ENCODE results near the gene MAPKAP1. TPM values are rescaled to one million over a fixed set of nuclear protein-coding genes. Genes with fewer than 3 reads are reported as not detected.
A peak's percentile ranks its signal among the peaks of the same experiment; 100 is the strongest.

The MAPKAP1 gene
- total and polyA plus RNA-seq, 8 donors, result 49.5 to 89.5 (median 56.2) TPM

GRCh38 chr9:125427556-125427955 is 279.5 kb downstream of the MAPKAP1 start:
- intact Hi-C loops (cut with DNase I), result no loop called here
- no peak for TF ChIP-seq CTCF (IDR thresholded peaks at IDR 0.05)
- no peaks in the 10 kb centered on the region for H3K27me3 ChIP-seq
- no peak overlapping the region for H3K4me3 ChIP-seq
- H3K9me3 ChIP-seq, result no peaks in the 10 kb centered on the region
- no peaks in the 10 kb centered on the region for H3K4me1 ChIP-seq
- no peaks in the 10 kb centered on the region for H3K36me3 ChIP-seq
- ATAC-seq, result no peak
- peak in 1 of 4 donors; percentile 61 for DNase-seq
- H3K27ac ChIP-seq, result no peak overlapping the region

- TF ChIP-seq CTCF (IDR thresholded peaks at IDR 0.05), result no peak
- peak in 1 of 4 donors; percentile 54 for DNase-seq
- H3K36me3 ChIP-seq, result no peaks in the 10 kb centered on the region
- no peaks in the 10 kb centered on the region for H3K27me3 ChIP-seq
- no peaks in the 10 kb centered on the region for H3K4me1 ChIP-seq
- H3K4me3 ChIP-seq, result no peak overlapping the region
- intact Hi-C loops (cut with DNase I), result no loop called here
- ATAC-seq, result no peak
- no peak overlapping the region for H3K27ac ChIP-seq
- no peaks in the 10 kb centered on the region for H3K9me3 ChIP-seq
These were observed 280.1 kb downstream of the MAPKAP1 start for GRCh38 chr9:125426926-125427325.

GRCh38 chr9:125425901-125426515 is 281.0 kb downstream of the MAPKAP1 start:
- Histone ChIP-seq H3K4me3 (no peak overlapping the region), H3K27me3 (no peaks in the 10 kb centered on the region), H3K36me3 (no peaks in the 10 kb centered on the region), H3K27ac (no peak overlapping the region), H3K4me1 (no peaks in the 10 kb centered on the region), H3K9me3 (no peaks in the 10 kb centered on the region)
- DNase-seq (peak in 1 of 4 donors; percentile 34), ATAC-seq (no peak)
- intact Hi-C loops (cut with DNase I), result no loop called here
- no peak for TF ChIP-seq CTCF (IDR thresholded peaks at IDR 0.05)

GRCh38 chr9:125425170-125425897 is 281.7 kb downstream of the MAPKAP1 start:
- TF ChIP-seq CTCF (IDR thresholded peaks at IDR 0.05), result no peak
- H3K4me3 ChIP-seq, result no peak overlapping the region
- intact Hi-C loops (cut with DNase I), result no loop called here
- no peak overlapping the region for H3K27ac ChIP-seq
- H3K36me3 ChIP-seq, result no peaks in the 10 kb centered on the region
- no peaks in the 10 kb centered on the region for H3K4me1 ChIP-seq
- H3K27me3 ChIP-seq, result no peaks in the 10 kb centered on the region
- DNase-seq (peak in 1 of 4 donors; percentile 25), ATAC-seq (no peak)
- H3K9me3 ChIP-seq, result no peaks in the 10 kb centered on the region

GRCh38 chr9:125423964-125424363 is 283.0 kb downstream of the MAPKAP1 start:
- no peaks in the 10 kb centered on the region for H3K4me1 ChIP-seq
- no peaks in the 10 kb centered on the region for H3K27me3 ChIP-seq
- H3K4me3 ChIP-seq, result no peak overlapping the region
- DNase-seq, result peak in 1 of 4 donors; percentile 67
- no peaks in the 10 kb centered on the region for H3K36me3 ChIP-seq
- no peaks in the 10 kb centered on the region for H3K9me3 ChIP-seq
- no peak for TF ChIP-seq CTCF (IDR thresholded peaks at IDR 0.05)
- ATAC-seq, result no peak
- intact Hi-C loops (cut with DNase I), result no loop called here
- no peak overlapping the region for H3K27ac ChIP-seq
